B cell (primary cell): ENCODE measurements around the gene SDHAF2. TPM values are rescaled to one million over a fixed set of nuclear protein-coding genes. Genes with fewer than 3 reads are reported as not detected.

Experiments used
- ATAC-seq: fragments of 200-7000 bp; cut with Tn5 transposase; one replicate; pipeline ENCODE4 v1.10.0; 2021; ENCODE audit warnings: low read depth, mild to moderate bottlenecking, moderate number of reproducible peaks, moderate library complexity
- CTCF ChIA-PET: fragments of 350-600 bp; sonication (Branson Sonifier 250); formaldehyde crosslinking; loops from one replicate; lab custom pipeline; 2021; ENCODE audit warnings: antibody characterized with exemption, inconsistent platforms; lab: Charles Lee
- POLR2A ChIA-PET: fragments of 350-600 bp; sonication (Branson Sonifier 250); formaldehyde crosslinking; loops from one replicate; lab custom pipeline; 2021; ENCODE audit warnings: antibody characterized with exemption; lab: Charles Lee
- DNase-seq: peaks from one replicate; pipeline ENCODE4 v3.0.0; 2013
- H2AFZ ChIP-seq: 2 replicates; pipeline ENCODE4 v1.6.1; 2012; ENCODE audit warnings: mild to moderate bottlenecking, low read depth, low read length; ENCODE audit not compliant: insufficient read depth, poor library complexity, severe bottlenecking
- H3K27ac ChIP-seq, 2 donors: 1 replicate in 1 of 2; 2 replicates in 1 of 2; pipeline ENCODE4 v1.5.1; 2012 to 2013; ENCODE audit warnings: low read length in 2 of 2, mild to moderate bottlenecking in 2 of 2, moderate library complexity in 1 of 2
- H3K27me3 ChIP-seq, 4 experiments: fragments of 200-600 bp in 1 of 4; sonication (generic) in 1 of 4; replicated peaks in 1 of 4; 1 replicate in 2 of 4; 2 replicates in 2 of 4; pipeline versions ENCODE4 v1.6.1 to v1.7.0; 2013 to 2016; ENCODE audit warnings: low read length in 3 of 4, mild to moderate bottlenecking in 2 of 4, mixed read lengths in 1 of 4, moderate library complexity in 1 of 4; ENCODE audit not compliant: insufficient read depth in 4 of 4, control insufficient read depth in 3 of 4; ENCODE audit errors: control extremely low read depth in 1 of 4
- H3K36me3 ChIP-seq, 2 experiments: replicated peaks in 1 of 2; 1 replicate in 1 of 2; 2 replicates in 1 of 2; pipeline versions ENCODE4 v1.6.1 to v1.7.1; 2013; ENCODE audit warnings: low read length in 1 of 2; ENCODE audit not compliant: insufficient read depth in 2 of 2, control insufficient read depth in 1 of 2; ENCODE audit errors: control extremely low read depth in 1 of 2, extremely low read depth in 1 of 2
- H3K4me1 ChIP-seq, 2 donors: fragments of 200-600 bp in 1 of 2; sonication (generic) in 1 of 2; 1 replicate in 1 of 2; 2 replicates in 1 of 2; pipeline versions ENCODE4 v1.5.1 to v1.6.1; 2013 to 2017; ENCODE audit warnings: low read length in 2 of 2; ENCODE audit not compliant: control insufficient read depth in 2 of 2, insufficient read depth in 2 of 2
- H3K4me2 ChIP-seq: replicated peaks from 2 replicates; pipeline ENCODE3; 2012; ENCODE audit warnings: mild to moderate bottlenecking, low read depth, low read length; ENCODE audit not compliant: poor library complexity, severe bottlenecking
- H3K4me3 ChIP-seq, 5 experiments: fragments of 200-600 bp in 1 of 5; sonication (generic) in 1 of 5; 1 replicate in 3 of 5; 2 replicates in 2 of 5; pipeline versions ENCODE4 v1.5.1 to v1.7.0; 2011 to 2016; ENCODE audit warnings: low read length in 4 of 5, mild to moderate bottlenecking in 4 of 5, low read depth in 2 of 5, control low read depth in 1 of 5, moderate library complexity in 1 of 5; ENCODE audit not compliant: insufficient read depth in 1 of 5; ENCODE audit errors: control extremely low read depth in 1 of 5, extremely low read depth in 1 of 5
- H3K79me2 ChIP-seq: fragments of 200-600 bp; sonication (generic); one replicate; pipeline ENCODE4 v1.6.0; 2016; ENCODE audit warnings: low read length; ENCODE audit not compliant: control insufficient read depth, insufficient read depth
- H3K9ac ChIP-seq: fragments of 200-600 bp; sonication (generic); 2 replicates; pipeline ENCODE4 v1.6.1; 2017; ENCODE audit warnings: mild to moderate bottlenecking, low read length, moderate library complexity
- H3K9me3 ChIP-seq, 3 donors: one replicate each; pipeline versions ENCODE4 v1.6.1 to v1.7.1; 2013; ENCODE audit warnings: low read length in 2 of 3; ENCODE audit not compliant: control insufficient read depth in 2 of 3, insufficient read depth in 1 of 3; ENCODE audit errors: control extremely low read depth in 1 of 3
- H4K20me1 ChIP-seq: 2 replicates; pipeline ENCODE4 v1.6.0; 2012; ENCODE audit warnings: mild to moderate bottlenecking, low read length; ENCODE audit not compliant: insufficient read depth, control insufficient read depth, poor library complexity, severe bottlenecking
- H3K27ac Mint-ChIP-seq: one replicate; pipeline ENCODE4 v1.8.0; 2021; ENCODE audit warnings: mixed read lengths
- H3K27me3 Mint-ChIP-seq: one replicate; pipeline ENCODE4 v1.8.0; 2021; ENCODE audit warnings: mixed read lengths
- H3K4me1 Mint-ChIP-seq: one replicate; pipeline ENCODE4 v1.8.0; 2021; ENCODE audit warnings: mixed read lengths
- H3K4me3 Mint-ChIP-seq: one replicate; pipeline ENCODE4 v1.8.0; 2021; ENCODE audit warnings: mixed read lengths
- H3K9me3 Mint-ChIP-seq: one replicate; pipeline ENCODE4 v1.8.0; 2022; ENCODE audit warnings: mixed read lengths; ENCODE audit not compliant: insufficient read depth
- EZH2 ChIP-seq: IDR thresholded peaks from 2 replicates; pipeline ENCODE4 v1.6.1; 2012; ENCODE audit warnings: borderline replicate concordance, low read depth, mild to moderate bottlenecking, moderate library complexity, low read length; ENCODE audit not compliant: insufficient read depth, poor library complexity, severe bottlenecking
- WGBS: methylation state at CpG from one replicate; pipeline ENCODE4 v1.1.5; 2013; ENCODE audit warnings: missing lambda C conversion rate; ENCODE audit not compliant: insufficient coverage; 5-methylcytosine and 5-hydroxymethylcytosine counted together
- intact Hi-C: fragments of 100-400 bp; cut with micrococcal nuclease; formaldehyde crosslinking; loops from one replicate; pipeline ENCODE4 v1.10.0; 2022
- polyA plus RNA-seq: library from polyadenylated mRNA; depleted of rRNA; stranded (reverse); fragments of >200 nt; gene quantifications from 2 replicates; pipeline ENCODE4 v1.2.3, GENCODE V29; 2012
- total RNA-seq, 2 donors: library from RNA; stranded (reverse); fragments of 120-200 nt in 1 of 2; gene quantifications; 1 replicate in 1 of 2; 2 replicates in 1 of 2; pipeline versions ENCODE4 v1.2.3 to v1.2.4, GENCODE V29; 2013 to 2022
- TF ChIP-seq, protein P1 (sequence below): fragments of 200-600 bp; IDR thresholded peaks from one replicate; pipeline ENCODE4 v1.8.0; 2022; ENCODE audit warnings: antibody characterized with exemption, mild to moderate bottlenecking

Gene SDHAF2
- total and polyA plus RNA-seq, 2 donors (not counting 1 experiment from before 2014, with no cell fraction given), result 48.9 to 60.8 TPM

DNA sequence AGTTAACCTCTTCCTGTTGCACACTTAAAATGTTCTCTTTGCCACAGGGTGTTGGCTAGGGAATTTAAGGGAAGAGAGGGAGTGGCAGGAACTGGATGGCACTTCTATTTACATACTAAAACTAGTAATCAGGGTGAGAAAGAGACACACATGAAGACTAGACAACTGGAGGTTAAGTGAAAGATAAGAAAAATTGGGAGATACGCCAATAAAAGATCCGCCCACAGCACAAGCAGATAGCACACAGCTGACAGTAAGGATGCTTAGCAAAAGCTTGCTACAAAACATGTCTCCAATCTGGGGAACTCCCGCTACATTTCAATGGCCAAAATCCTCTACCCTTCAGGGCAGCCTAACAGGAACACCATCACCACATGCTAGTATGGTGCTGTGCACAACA, 13.0 kb upstream of the SDHAF2 start:
- ATAC-seq, result no peak
- H3K9ac ChIP-seq, result no peak overlapping the region
- TF ChIP-seq EZH2, result no peak
- TF ChIP-seq, protein P1, sequence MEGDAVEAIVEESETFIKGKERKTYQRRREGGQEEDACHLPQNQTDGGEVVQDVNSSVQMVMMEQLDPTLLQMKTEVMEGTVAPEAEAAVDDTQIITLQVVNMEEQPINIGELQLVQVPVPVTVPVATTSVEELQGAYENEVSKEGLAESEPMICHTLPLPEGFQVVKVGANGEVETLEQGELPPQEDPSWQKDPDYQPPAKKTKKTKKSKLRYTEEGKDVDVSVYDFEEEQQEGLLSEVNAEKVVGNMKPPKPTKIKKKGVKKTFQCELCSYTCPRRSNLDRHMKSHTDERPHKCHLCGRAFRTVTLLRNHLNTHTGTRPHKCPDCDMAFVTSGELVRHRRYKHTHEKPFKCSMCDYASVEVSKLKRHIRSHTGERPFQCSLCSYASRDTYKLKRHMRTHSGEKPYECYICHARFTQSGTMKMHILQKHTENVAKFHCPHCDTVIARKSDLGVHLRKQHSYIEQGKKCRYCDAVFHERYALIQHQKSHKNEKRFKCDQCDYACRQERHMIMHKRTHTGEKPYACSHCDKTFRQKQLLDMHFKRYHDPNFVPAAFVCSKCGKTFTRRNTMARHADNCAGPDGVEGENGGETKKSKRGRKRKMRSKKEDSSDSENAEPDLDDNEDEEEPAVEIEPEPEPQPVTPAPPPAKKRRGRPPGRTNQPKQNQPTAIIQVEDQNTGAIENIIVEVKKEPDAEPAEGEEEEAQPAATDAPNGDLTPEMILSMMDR, result no peak
- intact Hi-C loops, result no loop called here
- H3K27ac Mint-ChIP-seq, result no peak overlapping the region
- H3K4me3 Mint-ChIP-seq, result no peak overlapping the region
- 100% methylated on average over 3 of the region's 3 CpGs for WGBS
- H3K4me1 Mint-ChIP-seq, result peaks cover 9% of the 10 kb centered on the region
- H4K20me1 ChIP-seq, result peaks cover 66% of the 10 kb centered on the region
- H3K9me3 ChIP-seq, result no peaks in the 10 kb centered on the region
- peaks cover 62% of the 10 kb centered on the region for H3K79me2 ChIP-seq
- H3K4me1 ChIP-seq, result no peaks in the 10 kb centered on the region
- H3K36me3 ChIP-seq, result peaks cover 8 to 96% of the 10 kb centered on the region in 2 experiments
- no peak overlapping the region for H3K27ac ChIP-seq
- no peak overlapping the region for H3K4me2 ChIP-seq
- H3K4me3 ChIP-seq, result no peak overlapping the region
- ChIA-PET POLR2A (no interaction called here), CTCF (interaction anchor here (1.2 to 2.3 kb wide), 2 partner anchors 19 to 586 kb away, joined by 4 to 8 read pairs; no protein-coding TSS in a partner anchor)
- H2AFZ ChIP-seq, result no peak overlapping the region
- DNase-seq, result no peak
- H3K27me3 ChIP-seq, result no peaks in the 10 kb centered on the region
- H3K9me3 Mint-ChIP-seq, result no peaks in the 10 kb centered on the region
- H3K27me3 Mint-ChIP-seq, result no peaks in the 10 kb centered on the region

DNA sequence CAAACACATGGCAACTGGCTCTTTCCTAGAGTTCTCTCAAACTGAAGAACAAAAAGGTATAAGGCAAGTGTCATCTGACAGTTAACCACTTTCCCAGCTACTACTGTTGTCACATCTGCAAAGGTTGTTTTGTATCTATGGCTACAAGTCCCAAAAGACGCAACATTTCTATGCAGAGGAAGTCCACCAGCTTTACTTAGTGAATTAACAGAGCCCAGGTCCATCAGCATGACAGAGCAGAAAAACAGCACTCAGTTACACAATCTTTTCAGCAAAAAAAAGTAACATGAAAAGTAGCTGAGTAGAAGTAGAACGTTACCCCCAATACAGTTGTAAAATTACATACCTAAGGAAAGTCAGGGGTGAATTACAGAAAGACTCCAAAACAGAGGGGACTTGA, 12.3 kb upstream of the SDHAF2 start:
- no peak overlapping the region for H3K9ac ChIP-seq
- no peak overlapping the region for H3K27ac Mint-ChIP-seq
- peaks cover 9% of the 10 kb centered on the region for H3K4me1 Mint-ChIP-seq
- H3K27ac ChIP-seq, result no peak overlapping the region
- ChIA-PET CTCF (interaction anchor here (1.2 to 2.3 kb wide), 2 partner anchors 18 to 587 kb away, joined by 4 to 8 read pairs; no protein-coding TSS in a partner anchor), POLR2A (no interaction called here)
- H3K4me3 Mint-ChIP-seq, result no peak overlapping the region
- no peaks in the 10 kb centered on the region for H3K9me3 Mint-ChIP-seq
- H4K20me1 ChIP-seq, result peaks cover 66% of the 10 kb centered on the region
- no peak overlapping the region for H2AFZ ChIP-seq
- WGBS, result no CpG with 5 or more reads among the region's 2 CpGs
- intact Hi-C loops, result no loop called here
- no peaks in the 10 kb centered on the region for H3K9me3 ChIP-seq
- H3K4me2 ChIP-seq, result no peak overlapping the region
- H3K4me3 ChIP-seq, result no peak overlapping the region
- peaks cover 8 to 92% of the 10 kb centered on the region in 2 experiments for H3K36me3 ChIP-seq
- no peaks in the 10 kb centered on the region for H3K27me3 Mint-ChIP-seq
- no peak for ATAC-seq
- peaks cover 69% of the 10 kb centered on the region for H3K79me2 ChIP-seq
- TF ChIP-seq, protein P1, result no peak
- no peak for TF ChIP-seq EZH2
- H3K27me3 ChIP-seq, result no peaks in the 10 kb centered on the region
- no peak for DNase-seq
- no peaks in the 10 kb centered on the region for H3K4me1 ChIP-seq
